Liver (tissue), 9 donors: ENCODE data around the gene FEM1C. TPM values are rescaled to one million over a fixed set of nuclear protein-coding genes. Genes with fewer than 3 reads are reported as not detected.

Experiments
- DNase-seq: peaks from one replicate; pipeline ENCODE4 v3.0.0-alpha.2; 2017; ENCODE audit warnings: low spot score
- H3K27ac ChIP-seq, 2 donors: one replicate each; pipeline ENCODE4 v1.7.0; 2013; ENCODE audit warnings: inconsistent platforms in 2 of 2, low read length in 2 of 2, control low read depth in 1 of 2, low read depth in 1 of 2, mild to moderate bottlenecking in 1 of 2
- H3K27me3 ChIP-seq, 4 donors: one replicate each; pipeline versions ENCODE4 v1.6.1 to v1.7.0; 2013; ENCODE audit warnings: low read length in 3 of 4, inconsistent platforms in 1 of 4, mild to moderate bottlenecking in 1 of 4, moderate library complexity in 1 of 4; ENCODE audit not compliant: control insufficient read depth in 4 of 4, insufficient read depth in 4 of 4
- H3K36me3 ChIP-seq, 4 donors: one replicate each; pipeline versions ENCODE4 v1.6.1 to v1.7.0; 2013; ENCODE audit warnings: low read length in 3 of 4, mild to moderate bottlenecking in 3 of 4, low read depth in 1 of 4, moderate library complexity in 1 of 4; ENCODE audit not compliant: control insufficient read depth in 4 of 4, insufficient read depth in 3 of 4
- H3K4me1 ChIP-seq, 4 donors: one replicate each; pipeline versions ENCODE4 v1.6.1 to v1.7.0; 2013; ENCODE audit warnings: low read length in 3 of 4, mild to moderate bottlenecking in 3 of 4, moderate library complexity in 1 of 4; ENCODE audit not compliant: control insufficient read depth in 4 of 4, insufficient read depth in 4 of 4
- H3K4me3 ChIP-seq, 3 donors: one replicate each; pipeline versions ENCODE4 v1.6.1 to v1.7.0; 2013; ENCODE audit warnings: low read length in 3 of 3, control low read depth in 1 of 3, low read depth in 1 of 3, mild to moderate bottlenecking in 1 of 3
- H3K9ac ChIP-seq, 2 donors: one replicate each; pipeline ENCODE4 v1.7.0; 2013; ENCODE audit warnings: low read length in 2 of 2, mild to moderate bottlenecking in 2 of 2, moderate library complexity in 2 of 2, control low read depth in 1 of 2, low read depth in 1 of 2
- H3K9me3 ChIP-seq, 4 donors: one replicate each; pipeline versions ENCODE4 v1.6.1 to v1.7.0; 2013; ENCODE audit warnings: low read length in 3 of 4; ENCODE audit not compliant: control insufficient read depth in 4 of 4
- EGR1 ChIP-seq, 2 donors: IDR thresholded peaks; 2 replicates each; pipeline ENCODE4 v1.6.1; 2016 to 2018; ENCODE audit warnings: antibody characterized with exemption in 2 of 2, low read depth in 2 of 2
- FOXA1 ChIP-seq: IDR thresholded peaks from 2 replicates; pipeline ENCODE4 v1.6.1; 2016; ENCODE audit warnings: antibody characterized with exemption
- FOXA2 ChIP-seq: IDR thresholded peaks from 2 replicates; pipeline ENCODE4 v1.6.1; 2016; ENCODE audit warnings: antibody characterized with exemption
- GABPA ChIP-seq, 2 donors: IDR thresholded peaks in 1 of 2; conservative IDR thresholded peaks in 1 of 2; 2 replicates each; pipeline ENCODE4 v1.6.1; 2016; ENCODE audit warnings: antibody characterized with exemption in 2 of 2, mild to moderate bottlenecking in 1 of 2, moderate library complexity in 1 of 2
- HNF4A ChIP-seq, 2 donors: conservative IDR thresholded peaks; 2 replicates each; pipeline ENCODE4 v1.6.1; 2016; ENCODE audit warnings: antibody characterized with exemption in 2 of 2, mild to moderate bottlenecking in 2 of 2
- JUND ChIP-seq, 2 donors: IDR thresholded peaks; 2 replicates each; pipeline ENCODE4 v1.6.1; 2016; ENCODE audit warnings: antibody characterized with exemption in 2 of 2
- MAX ChIP-seq: IDR thresholded peaks from 2 replicates; pipeline ENCODE4 v1.6.1; 2016; ENCODE audit warnings: antibody characterized with exemption
- NR2F2 ChIP-seq: IDR thresholded peaks from 2 replicates; pipeline ENCODE4 v1.6.1; 2016; ENCODE audit warnings: antibody characterized with exemption
- RAD21 ChIP-seq, 2 donors: IDR thresholded peaks; 2 replicates each; pipeline ENCODE4 v1.6.1; 2016; ENCODE audit warnings: antibody characterized with exemption in 2 of 2, mild to moderate bottlenecking in 2 of 2
- REST ChIP-seq: IDR thresholded peaks from 2 replicates; pipeline ENCODE4 v1.6.1; 2016; ENCODE audit warnings: antibody characterized with exemption, mild to moderate bottlenecking
- SP1 ChIP-seq: IDR thresholded peaks from 2 replicates; pipeline ENCODE4 v1.6.1; 2018; ENCODE audit warnings: antibody characterized with exemption, mild to moderate bottlenecking
- TAF1 ChIP-seq: conservative IDR thresholded peaks from 2 replicates; pipeline ENCODE4 v1.6.1; 2016; ENCODE audit warnings: antibody characterized with exemption, mild to moderate bottlenecking
- YY1 ChIP-seq: IDR thresholded peaks from 2 replicates; pipeline ENCODE4 v1.6.1; 2016; ENCODE audit warnings: antibody characterized with exemption, mild to moderate bottlenecking
- WGBS: extraction: QIAGEN DNeasy Blood & Tissue Kit; methylation state at CpG from one replicate; pipeline ENCODE4 v1.1.7; 2013; 5-methylcytosine and 5-hydroxymethylcytosine counted together
- polyA plus RNA-seq, 2 donors: library from polyadenylated mRNA; stranded (reverse) in 1 of 2; unstranded in 1 of 2; fragments of 200-250 nt in 1 of 2; fragments of >200 nt in 1 of 2; fragmentation: Nextera tagmentation in 1 of 2; extraction: Ambion mirVana in 1 of 2; gene quantifications; one replicate each; pipeline versions ENCODE4 v1.2.1 to v1.2.3, GENCODE V29; 2013 to 2015
- total RNA-seq, 2 donors: library from RNA; depleted of rRNA; stranded (reverse); fragments of >200 nt; gene quantifications; one replicate each; pipeline ENCODE4 v1.2.3, GENCODE V29; 2014
- TF ChIP-seq, protein P1 (sequence below): IDR thresholded peaks from 2 replicates; pipeline ENCODE4 v1.6.1; 2016; ENCODE audit warnings: antibody characterized with exemption
- TF ChIP-seq, protein P2 (sequence below): fragments of 150-350 bp; IDR thresholded peaks from 2 replicates; pipeline ENCODE4 v1.5.1; 2017; ENCODE audit warnings: improper control_type of control experiment, low read depth, low read length; ENCODE audit not compliant: missing input control
- donor health status: healthy.
- donor health status: healthy.
- donor health status: healthy.
- donor health status: healthy.
- donor health status: healthy.

Gene FEM1C
- total and polyA plus RNA-seq, 4 donors = 3.4 to 14.3 (median 8.8) TPM

- H3K9ac ChIP-seq = no peak overlapping the region
- WGBS = 79% methylated on average over 2 of the region's 2 CpGs
- no peaks in the 10 kb centered on the region for H3K27me3 ChIP-seq
- H3K9me3 ChIP-seq = no peaks in the 10 kb centered on the region
- no peaks in the 10 kb centered on the region for H3K4me1 ChIP-seq
- no peak overlapping the region for H3K4me3 ChIP-seq
- TF ChIP-seq TAF1 = no peak
- no peak for TF ChIP-seq HNF4A (conservative IDR thresholded peaks at IDR 0.05)
- TF ChIP-seq NR2F2 = no peak
- no peak for TF ChIP-seq REST
- TF ChIP-seq SP1 = no peak
- TF ChIP-seq GABPA (IDR thresholded peaks at IDR 0.05 in 1 of 2, conservative IDR thresholded peaks at IDR 0.05 in 1 of 2) = no peak
- TF ChIP-seq FOXA1 = no peak
- no peak for TF ChIP-seq EGR1 (IDR thresholded peaks at IDR 0.05; ENCODE audit: low read depth in 2 of 2)
- TF ChIP-seq YY1 = no peak
- TF ChIP-seq, protein P1, sequence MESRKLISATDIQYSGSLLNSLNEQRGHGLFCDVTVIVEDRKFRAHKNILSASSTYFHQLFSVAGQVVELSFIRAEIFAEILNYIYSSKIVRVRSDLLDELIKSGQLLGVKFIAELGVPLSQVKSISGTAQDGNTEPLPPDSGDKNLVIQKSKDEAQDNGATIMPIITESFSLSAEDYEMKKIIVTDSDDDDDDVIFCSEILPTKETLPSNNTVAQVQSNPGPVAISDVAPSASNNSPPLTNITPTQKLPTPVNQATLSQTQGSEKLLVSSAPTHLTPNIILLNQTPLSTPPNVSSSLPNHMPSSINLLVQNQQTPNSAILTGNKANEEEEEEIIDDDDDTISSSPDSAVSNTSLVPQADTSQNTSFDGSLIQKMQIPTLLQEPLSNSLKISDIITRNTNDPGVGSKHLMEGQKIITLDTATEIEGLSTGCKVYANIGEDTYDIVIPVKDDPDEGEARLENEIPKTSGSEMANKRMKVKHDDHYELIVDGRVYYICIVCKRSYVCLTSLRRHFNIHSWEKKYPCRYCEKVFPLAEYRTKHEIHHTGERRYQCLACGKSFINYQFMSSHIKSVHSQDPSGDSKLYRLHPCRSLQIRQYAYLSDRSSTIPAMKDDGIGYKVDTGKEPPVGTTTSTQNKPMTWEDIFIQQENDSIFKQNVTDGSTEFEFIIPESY = no peak
- TF ChIP-seq, protein P2, sequence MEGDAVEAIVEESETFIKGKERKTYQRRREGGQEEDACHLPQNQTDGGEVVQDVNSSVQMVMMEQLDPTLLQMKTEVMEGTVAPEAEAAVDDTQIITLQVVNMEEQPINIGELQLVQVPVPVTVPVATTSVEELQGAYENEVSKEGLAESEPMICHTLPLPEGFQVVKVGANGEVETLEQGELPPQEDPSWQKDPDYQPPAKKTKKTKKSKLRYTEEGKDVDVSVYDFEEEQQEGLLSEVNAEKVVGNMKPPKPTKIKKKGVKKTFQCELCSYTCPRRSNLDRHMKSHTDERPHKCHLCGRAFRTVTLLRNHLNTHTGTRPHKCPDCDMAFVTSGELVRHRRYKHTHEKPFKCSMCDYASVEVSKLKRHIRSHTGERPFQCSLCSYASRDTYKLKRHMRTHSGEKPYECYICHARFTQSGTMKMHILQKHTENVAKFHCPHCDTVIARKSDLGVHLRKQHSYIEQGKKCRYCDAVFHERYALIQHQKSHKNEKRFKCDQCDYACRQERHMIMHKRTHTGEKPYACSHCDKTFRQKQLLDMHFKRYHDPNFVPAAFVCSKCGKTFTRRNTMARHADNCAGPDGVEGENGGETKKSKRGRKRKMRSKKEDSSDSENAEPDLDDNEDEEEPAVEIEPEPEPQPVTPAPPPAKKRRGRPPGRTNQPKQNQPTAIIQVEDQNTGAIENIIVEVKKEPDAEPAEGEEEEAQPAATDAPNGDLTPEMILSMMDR = no peak
- TF ChIP-seq JUND (IDR thresholded peaks at IDR 0.05) = no peak
- TF ChIP-seq FOXA2 = no peak
- no peak for TF ChIP-seq MAX
- no peak for DNase-seq
- no peaks in the 10 kb centered on the region for H3K36me3 ChIP-seq
- H3K27ac ChIP-seq = no peak overlapping the region
These were observed 66.3 kb downstream of the FEM1C start for GRCh38 chr5:115478281-115478680.

GRCh38 chr5:115477581-115477980 lies 67.0 kb downstream of the FEM1C start:
- 80% methylated on average over 7 of the region's 7 CpGs for WGBS
- Histone ChIP-seq H3K36me3 (no peaks in the 10 kb centered on the region), H3K27ac (no peak overlapping the region), H3K4me1 (no peaks in the 10 kb centered on the region), H3K27me3 (no peaks in the 10 kb centered on the region), H3K9me3 (no peaks in the 10 kb centered on the region), H3K4me3 (no peak overlapping the region), H3K9ac (no peak overlapping the region)
- no peak for DNase-seq
- TF ChIP-seq HNF4A (conservative IDR thresholded peaks at IDR 0.05) (no peak), FOXA1 (no peak), RAD21 (IDR thresholded peaks at IDR 0.05) (no peak), YY1 (no peak), MAX (no peak)
